NOMO-1 treated with dmso at 0.1 percent for 144 hours (cell line): Measurements from ENCODE around the gene IGF2.

Experiments
- DNase-seq: peaks from one replicate; lab custom pipeline; 2025; ENCODE audit not compliant: unreplicated experiment; lab: John Stamatoyannopoulos, UW

Gene IGF2

DNA sequence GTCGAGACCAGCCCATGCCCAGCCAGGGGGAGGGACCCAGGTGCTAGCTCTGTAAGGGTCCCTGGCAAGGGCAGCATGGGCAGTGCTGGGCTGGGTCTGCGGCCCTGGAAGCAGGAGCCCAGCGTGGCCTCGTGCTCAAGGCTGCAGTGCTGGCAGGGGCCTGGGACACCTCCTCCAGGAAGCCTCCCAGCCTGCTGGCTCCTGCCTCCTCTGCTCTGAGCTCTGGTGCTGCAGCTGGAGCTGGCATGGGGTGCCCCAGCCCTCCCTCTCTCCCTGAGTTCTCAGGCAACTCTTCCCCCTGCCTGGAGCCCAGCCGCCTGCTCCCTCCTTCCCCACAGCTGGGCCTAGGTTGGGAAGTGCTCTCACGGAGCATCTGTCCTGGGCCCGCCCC is 15.0 kb upstream of the IGF2 start:
- no peak for DNase-seq

DNA sequence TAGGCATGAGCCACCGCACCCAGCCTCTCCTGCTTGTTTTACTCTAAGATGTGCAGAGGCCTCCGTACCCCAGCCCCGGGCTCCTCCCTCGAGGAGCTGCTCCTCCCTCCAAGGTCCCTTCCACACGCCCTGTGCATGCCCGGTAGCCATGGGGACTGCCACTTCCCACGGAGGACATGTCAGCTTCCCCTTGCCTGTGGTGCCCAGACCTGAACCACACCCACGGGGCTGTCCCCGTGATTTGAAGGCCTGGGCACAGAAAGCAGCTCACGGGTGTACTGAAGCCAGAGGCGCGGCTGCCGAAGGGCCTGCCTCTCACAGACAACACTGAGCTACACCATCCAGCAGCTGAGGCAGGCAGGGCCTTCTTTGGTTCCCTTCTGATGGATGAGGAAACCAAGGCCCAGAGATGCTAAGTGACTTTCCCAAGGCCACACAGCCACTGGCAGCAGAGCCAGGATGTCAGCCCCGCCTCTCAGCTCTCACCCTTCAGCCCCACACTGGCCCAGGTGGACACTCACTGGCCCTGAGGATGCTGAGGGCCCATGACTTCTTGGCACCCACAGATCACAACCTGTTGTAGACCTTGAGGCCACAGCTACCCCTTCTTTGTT is 14.5 kb upstream of the IGF2 start:
- no peak for DNase-seq

DNA sequence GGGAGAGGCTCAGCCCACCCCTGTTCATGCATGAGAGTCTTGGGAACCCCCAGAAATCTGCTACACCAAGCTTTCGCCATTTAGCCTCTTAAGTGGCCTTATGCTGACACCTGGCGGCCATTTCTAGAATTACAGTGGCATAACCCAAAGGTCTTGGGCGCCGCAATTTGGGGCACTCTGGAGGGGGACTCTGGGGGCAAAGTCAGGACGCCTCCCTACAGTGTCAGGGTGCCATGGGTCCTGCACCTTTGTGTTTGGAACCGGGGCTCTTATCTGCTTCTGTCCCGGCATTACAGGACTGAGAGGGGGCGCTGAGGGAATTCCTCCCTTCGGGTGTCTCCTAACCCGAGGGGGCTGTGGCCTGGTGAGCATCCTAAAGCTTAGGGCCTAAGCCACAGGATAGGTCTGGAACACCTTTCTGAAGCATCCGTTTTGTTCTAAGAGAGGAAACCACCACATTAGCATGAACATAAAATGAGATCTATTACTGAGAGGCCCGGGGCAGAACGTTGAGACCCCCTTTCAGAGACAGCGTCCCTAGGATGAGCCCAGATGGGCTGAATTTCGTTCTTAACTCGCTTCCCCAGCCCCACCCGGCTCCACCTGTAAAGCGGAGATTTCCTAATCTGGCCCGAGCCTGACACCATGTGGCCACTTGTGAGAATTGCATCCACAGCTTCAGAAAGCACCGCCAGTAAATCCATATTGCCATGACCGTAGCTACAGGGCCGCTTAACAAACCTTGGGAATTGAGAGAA is 12.5 kb upstream of the IGF2 start:
- peak; percentile 40 for DNase-seq

DNA sequence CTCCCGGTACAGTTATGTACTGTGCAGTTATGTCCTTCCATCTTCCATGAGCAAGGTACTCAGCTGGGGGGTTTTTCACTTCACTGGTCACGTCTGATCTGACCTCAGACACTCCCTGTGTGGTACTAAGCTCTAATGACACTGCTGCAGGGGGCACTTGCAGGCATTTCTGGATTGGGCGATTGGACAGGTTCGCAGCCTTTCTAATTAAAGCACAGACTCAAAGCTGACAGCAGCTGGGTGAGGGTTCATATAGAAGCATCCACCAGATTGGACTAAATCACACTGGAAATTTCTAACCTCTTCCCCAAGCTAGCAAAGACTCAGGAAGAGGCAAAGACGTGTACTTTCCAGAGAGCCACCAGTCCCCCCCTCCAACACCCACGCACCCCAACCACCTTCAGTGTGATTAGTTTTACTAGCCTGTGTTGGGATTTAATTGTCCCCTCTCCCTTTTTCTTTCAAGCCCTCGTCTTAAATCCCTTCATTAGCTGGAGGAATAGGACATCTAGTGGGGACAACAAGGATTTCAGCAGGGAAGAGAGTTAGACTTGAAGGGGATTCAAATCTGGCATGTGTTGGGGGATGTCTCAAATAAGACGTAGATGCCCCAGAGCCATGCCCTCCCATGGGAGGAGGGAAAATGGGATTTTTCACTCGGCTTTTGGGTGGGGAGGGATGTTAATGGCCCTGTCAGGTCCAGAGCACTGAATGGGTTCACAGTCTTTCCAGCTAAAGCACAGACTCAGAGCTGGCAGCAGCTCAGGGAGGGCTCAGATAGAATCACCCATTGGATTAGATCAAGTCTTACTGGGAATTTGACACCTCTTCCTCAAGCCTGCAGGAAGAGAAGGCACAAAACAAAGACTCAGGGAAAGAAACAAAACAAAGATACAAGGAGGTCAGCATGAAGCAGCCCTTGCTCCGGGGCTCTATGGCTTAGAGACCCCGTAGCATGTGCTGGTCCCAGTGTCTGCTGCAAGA is 11.0 kb upstream of the IGF2 start:
- DNase-seq = no peak

DNA sequence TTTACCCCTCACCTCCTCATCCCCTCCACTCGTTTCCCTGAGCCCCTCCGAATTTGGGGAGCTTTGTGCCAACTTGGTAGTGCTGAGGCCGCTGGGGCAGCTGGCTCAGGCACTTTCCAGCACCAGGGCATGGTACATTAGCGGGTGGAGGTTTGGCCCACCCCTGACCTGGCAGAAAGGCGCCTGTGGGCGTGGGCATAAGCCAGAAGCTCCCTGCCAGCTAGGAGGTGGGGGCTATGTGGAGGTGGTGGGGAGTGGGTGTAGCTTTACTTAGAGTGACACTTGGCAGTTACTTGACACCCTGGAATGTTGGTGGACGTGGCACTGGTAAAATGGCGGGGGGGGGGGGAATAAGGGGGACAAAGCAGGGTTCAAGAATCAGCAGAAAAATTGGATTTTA is 10.3 kb upstream of the IGF2 start:
- no peak for DNase-seq

DNA sequence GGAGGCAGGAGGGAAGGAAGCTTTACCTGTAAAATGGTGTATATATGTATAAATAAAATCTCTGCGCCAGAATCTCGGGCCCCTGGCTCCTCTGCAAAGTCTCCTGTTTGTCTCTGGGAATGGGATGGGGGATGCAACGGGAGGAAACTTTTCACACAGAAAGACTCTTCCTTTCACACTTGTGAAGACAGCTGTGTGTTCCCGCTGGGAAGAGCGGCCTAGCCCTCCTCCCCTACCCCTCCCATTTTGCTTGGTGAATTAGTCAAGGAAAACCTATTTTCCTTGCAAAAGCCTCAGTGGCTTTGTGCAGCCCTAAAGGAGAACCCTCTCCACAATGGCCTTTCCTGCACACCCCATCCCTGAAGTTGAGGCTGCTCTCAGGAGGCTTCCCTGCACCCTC is 9.4 kb upstream of the IGF2 start:
- DNase-seq = no peak

DNA sequence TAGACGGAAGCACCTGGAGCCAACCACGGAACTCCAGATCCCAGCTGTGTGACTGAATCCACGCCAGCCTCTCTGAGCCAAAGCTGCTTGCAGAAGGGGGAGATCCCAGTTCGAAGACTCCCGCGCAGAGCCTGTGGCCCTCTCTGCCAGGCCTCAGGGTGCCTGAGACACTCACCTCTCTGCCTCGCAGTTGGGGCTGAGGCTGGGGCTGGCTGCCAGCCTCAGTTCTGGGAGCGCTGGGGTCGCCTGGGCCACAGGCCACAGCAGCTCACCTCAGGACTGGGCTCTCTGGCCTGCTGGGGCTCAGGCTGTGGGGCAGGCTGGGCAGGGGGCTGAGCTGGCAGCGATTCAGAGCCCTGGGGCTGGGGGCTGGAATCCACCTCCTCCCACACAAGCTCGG is 8.2 kb upstream of the IGF2 start:
- no peak for DNase-seq

DNA sequence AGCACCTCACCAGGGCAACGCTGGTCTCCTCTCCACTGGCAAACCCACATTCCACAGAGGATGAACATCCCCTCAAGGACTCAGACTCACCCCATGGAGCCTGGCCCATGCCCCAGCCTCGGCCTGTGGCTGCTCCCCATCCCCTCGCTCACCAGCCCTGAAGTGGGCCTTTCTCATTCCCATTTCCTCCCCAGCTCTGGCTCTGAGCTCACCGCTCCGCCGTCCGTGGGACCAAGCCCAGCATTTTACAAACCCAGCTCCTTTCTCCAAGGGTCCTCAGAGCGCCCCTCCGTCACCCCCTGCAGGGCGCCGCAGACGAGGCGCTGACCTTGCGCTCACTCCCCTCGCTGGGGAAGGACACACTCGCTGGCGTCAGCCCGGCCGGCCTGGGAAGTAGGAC is 6.9 kb upstream of the IGF2 start:
- no peak for DNase-seq

DNA sequence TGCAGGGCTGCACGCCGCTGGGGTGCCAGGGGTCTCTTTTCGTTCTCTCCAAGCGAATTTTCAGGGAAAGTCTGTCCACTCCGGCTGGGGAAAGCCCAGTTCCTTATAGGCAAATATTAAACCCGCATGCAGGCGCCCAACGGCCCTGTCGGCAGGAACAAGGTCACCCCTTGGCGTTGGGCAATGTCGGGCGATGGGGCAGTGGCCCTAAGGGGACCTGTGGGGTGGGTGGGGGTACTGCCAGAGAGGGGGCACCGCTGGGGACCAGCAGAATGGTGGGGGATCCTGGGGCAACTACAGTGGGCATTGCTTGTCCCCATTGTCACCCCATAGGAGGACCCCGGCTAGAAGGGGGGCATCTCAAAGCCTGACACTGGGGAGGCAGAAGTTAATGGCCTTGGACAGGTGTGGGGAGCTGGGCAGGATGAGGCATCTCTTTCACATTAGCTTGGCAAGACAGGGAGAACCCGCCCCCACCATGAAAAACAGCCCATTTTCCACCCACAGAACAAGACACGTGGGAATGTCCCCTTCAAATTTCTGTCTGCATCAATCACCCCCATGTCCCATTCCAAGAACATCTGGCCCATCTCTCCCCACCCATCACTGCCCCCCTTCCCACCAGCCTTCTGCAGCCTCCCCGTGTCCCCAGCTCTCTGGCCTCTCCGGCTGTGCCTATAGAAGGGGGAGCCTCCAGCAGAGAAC is 5.5 kb upstream of the IGF2 start:
- no peak for DNase-seq

DNA sequence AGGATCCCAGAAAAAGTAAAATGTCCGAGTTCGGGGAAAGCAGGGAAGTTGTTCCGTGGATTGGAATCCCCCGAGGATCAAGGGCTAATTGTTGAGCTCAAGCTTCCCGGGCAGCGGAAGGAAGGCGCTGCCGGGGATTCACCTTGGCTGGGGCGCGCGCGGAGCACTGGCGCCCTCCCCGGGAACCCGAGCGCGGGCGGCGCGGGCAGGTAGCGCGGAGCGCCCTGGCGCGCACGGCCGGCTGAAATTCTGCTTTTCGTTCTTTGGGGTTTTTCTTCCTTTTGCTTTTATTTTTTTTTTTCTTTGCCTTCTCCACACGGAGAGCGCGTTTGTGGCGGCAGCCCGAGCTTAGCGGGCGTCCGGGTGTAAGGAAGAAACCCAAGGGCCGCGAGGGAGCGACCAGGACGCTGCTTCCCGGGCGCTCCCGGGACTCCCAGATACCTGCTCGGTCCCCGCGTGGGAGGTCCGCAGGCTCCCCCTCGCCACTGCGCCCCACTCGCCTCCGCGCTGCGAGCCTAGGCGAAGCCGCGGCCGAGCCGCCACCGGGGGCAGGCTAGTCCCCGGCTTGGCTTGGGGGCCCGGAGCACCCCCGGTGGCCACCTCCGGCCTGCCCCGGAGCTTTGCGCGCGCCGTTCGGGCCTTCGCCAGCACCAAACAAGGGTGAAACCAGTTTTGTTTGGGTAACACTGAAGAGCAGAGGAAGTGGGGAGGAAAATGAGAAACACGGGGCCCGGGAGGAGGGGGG is 4.8 kb upstream of the IGF2 start:
- DNase-seq = no peak

DNA sequence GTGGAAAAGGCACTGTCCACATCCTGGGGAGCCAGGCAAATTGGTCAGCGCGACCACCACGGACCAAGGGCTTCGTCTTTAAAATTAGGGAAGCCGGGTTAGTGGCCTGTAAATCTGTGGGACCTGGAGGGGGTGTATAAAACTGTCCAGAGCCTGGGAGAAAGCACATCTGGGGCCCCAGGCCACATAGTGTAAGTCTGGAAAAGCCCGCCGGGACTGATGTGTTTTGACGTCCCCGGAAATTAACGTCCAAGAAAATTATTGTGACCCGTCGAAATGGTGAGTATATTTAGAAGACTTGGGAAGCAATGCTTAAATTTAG is 4.2 kb upstream of the IGF2 start:
- DNase-seq = no peak

DNA sequence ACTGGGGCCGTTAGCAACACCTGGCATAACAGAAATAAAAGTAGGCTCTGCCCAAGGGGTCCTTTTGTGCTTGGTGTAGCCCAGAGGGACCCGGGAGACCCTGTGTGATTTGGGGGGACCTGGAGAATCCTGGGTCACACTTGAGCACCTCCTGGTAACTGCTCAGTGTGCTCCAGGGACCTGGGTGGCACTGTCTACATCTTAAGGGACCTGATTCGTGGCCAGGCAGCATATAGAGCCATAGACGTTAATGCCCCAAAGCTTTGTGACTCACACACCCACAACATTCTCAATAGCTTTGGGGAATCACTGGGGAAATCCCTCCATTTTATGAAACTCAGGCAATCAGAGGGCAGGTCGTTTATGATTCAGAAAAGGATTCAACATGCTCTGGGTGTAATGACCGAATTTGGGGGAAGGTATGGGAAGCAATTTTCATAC is 3.6 kb upstream of the IGF2 start:
- DNase-seq = no peak

DNA sequence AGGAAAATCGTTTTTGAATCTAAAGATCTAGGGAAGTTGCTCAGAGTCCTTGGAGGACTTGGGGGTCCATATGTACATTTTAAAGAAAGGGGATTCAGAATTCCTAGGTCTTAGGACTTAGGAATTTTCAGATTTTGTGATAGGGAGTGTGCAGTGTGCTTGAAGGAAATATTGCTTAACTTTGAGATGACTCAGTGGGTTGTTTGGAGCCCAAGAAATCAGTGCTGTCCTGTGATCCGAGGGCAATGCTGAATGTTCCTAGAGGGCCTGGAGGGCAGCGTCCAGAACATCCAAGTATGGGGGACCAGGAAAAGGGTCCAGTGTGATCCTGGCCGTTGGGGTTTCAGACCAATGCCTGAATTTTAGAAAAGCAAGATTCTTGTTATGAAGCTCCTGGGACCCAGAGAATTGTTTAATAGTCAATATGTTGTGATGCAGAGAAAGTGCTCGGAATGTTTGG is 3.1 kb upstream of the IGF2 start:
- DNase-seq = no peak

DNA sequence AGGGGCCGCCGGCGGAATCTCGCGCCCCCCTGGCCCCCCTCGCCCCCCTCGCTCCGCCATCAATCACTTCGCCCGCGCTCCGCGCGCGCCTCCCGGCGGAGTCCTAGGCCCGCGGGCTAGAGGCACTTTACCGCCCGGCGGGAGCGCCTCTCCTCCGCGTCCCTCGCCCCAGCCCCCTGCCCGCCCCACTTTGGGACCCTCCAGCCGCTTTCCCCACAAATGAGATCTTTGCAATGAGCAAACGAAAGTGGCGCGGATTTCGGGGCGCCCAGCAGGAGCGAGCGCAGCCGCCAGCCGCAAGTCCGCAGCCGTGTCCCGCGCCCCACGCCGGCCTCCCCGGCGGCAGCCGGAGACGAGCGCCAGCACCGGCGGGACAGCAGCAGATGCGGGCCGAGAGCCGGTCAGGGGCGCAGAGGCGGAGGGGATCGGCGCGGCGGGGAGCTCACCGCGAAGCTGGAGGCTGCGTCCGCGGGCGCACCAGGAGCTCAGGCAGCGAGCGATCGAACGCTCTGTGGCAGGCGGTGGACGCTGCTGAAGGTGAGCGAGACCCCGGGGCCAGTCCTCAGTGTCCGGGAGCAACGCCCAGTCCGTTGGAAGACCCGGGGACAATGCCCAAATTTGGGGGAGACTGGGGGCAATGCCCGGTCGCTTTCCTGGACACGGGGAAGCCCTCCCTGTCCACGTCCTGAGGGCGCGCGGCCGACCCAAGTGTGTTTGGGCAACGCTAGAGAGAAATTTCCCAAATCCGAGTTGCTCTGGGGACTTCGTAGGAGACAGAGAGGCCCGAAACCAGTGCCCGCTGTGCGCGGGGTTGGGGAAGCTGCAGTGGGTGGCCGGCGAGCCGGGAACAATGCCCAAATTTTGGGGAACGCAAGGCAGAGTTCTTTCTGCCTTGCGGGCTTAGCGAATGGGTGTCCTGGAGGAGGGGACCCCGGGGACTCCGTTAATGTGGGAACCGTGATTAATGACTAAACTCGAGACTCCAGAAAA is 1.5 kb upstream of the IGF2 start:
- no peak for DNase-seq

DNA sequence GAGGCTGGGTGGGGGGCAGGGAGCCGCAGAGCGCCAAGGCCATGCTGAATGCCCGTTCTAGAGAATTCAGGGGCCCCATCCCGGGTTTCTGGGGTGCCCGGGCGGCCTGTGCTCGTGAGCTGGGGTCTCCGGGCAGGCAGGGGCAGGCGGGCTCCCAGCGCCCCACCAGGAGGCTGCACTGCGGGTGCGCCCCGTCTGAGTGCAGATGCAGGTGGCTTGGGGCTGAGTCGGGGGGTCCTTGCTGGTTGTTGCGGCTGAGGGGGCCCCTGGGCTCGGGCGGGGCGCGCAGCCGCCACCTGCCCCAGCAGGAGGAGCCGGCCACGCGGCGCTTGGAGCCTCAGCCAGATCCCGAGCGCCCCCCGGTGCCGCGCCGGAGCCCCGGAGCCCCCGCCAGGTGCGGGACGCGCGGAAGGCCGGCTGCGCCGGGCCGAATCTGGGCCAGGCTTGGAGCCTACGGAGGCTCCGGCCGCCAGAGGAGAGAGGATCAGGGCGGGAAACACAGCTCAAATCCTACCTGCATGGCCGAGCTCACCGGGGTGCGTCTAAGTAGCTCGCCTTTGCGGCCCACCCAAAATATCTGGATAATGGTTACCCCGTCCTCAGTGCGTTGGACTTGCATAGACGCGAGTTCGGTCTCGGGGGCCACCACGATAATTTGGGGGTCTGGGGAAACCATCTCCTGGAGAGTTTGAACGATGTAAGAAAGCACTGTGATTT is 590 bp upstream of the IGF2 start:
- no peak for DNase-seq

DNA sequence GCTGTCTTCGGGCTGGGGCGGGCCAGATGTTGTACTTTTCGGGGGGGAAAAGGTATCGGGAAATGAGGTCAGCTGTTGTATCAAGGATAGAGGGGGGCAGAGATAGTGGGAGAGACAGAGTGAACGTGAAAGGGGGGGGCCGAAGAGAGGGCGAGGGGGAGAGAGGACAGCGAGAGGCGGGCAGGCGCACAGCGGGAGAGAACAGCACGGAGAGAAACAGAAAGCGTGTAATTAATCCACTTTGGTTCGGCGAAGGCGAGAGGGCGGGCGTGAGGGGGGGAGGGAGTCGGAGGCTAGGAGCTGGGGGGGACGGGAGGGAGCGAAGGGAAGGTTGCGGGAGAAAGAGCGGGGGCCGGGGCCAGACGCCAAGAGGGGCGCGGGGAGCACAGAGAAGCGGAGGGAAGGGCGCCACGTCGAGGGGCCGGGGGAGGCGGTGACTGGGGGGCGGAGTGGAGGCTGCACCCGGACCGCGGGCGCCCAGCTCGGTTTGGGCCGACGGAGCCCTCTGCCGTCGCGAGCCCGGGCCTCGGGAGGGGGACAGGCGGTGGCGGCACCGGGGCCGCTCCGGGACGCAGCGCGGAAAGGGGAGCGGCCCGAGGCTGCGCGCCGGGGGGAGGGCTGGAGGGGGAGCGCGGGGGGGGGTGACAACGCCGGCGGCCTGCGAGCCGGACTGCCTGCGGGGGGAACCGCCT is 612 bp downstream of the IGF2 start:
- no peak for DNase-seq

DNA sequence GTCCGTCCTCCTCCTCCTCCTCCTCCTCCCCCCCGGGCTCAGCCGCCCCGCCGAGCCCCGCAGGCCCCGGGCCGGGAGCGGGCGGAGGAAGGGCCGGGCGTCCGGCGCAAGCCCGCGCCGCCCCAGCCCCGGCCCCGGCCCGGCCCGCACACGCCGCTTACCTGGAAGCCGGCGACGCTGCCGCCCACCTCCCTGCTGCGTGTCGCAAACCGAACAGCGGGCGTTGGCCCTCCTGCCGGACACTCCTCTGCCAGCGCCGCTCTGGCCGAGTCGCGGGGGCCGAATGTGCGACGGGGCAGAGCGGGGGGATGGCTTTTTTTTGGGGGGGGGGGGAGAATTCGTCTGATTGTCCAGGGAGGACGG is 1.1 kb downstream of the IGF2 start:
- no peak for DNase-seq
